HG03442 (cell line): ENCODE data around the gene LHX2.
A peak's percentile ranks its signal among the peaks of the same experiment; 100 is the strongest.

Experiments
- ATAC-seq: cut with Tn5 transposase; IDR thresholded peaks from one replicate; pipeline ENCODE4 v1.9.1; 2021; ENCODE audit warnings: mild to moderate bottlenecking, moderate library complexity; ENCODE audit not compliant: unreplicated experiment

Gene LHX2

GRCh38 chr9:123998970-123999621, 12.5 kb upstream of the LHX2 start:
- ATAC-seq = no peak

GRCh38 chr9:123999661-124000060, 11.9 kb upstream of the LHX2 start:
- no peak for ATAC-seq

DNA sequence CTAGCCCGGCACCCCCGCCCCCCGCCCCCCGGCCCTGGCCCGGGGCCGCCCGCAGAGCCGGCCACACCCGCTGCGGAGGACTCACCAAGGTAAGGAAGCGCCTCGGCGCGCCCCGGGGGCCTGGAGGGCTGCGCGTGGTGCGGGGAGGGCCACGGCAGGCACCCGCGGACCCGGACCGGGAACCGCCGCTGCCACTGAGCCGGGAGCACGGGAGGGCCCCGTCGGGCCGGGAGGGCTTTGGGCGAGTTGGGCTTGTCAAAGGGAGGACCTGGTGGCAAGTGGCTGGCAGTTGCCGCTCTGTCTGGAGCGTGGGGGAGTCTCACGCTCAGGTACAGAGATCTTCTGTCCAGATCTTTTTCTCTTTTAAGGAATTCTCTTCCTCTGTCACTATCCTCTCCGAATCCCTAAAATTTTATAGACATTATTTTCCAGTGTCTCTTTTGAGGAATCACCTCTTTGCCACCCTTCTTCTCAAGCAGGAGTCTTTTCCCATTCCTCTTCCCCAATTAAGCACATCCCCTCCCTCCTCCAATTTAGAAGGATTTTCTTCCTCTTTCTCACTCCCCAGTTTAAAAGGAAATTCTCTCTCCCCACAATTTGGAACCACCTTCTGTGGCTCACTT, 11.3 kb upstream of the LHX2 start:
- no peak for ATAC-seq

GRCh38 chr9:124000784-124001457, 10.6 kb upstream of the LHX2 start:
- no peak for ATAC-seq

DNA sequence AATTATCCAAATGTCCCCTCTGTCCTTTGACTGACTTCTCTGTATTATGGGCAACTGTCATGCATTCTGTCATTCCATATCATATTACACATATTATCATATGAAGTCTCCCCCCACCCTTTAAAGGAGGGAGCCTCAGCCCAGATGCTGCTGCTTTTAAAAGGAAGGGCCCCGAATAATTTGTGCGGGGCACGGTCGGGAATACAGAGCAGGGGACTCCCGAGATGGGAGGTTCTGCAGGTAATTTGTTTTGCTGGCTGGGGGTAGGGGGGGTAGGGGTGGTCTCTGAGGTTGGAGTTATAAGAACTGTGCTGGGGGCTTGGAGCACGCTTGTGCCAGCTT, 10.1 kb upstream of the LHX2 start:
- ATAC-seq = no peak

GRCh38 chr9:124001866-124002525, 9.6 kb upstream of the LHX2 start:
- ATAC-seq = no peak

DNA sequence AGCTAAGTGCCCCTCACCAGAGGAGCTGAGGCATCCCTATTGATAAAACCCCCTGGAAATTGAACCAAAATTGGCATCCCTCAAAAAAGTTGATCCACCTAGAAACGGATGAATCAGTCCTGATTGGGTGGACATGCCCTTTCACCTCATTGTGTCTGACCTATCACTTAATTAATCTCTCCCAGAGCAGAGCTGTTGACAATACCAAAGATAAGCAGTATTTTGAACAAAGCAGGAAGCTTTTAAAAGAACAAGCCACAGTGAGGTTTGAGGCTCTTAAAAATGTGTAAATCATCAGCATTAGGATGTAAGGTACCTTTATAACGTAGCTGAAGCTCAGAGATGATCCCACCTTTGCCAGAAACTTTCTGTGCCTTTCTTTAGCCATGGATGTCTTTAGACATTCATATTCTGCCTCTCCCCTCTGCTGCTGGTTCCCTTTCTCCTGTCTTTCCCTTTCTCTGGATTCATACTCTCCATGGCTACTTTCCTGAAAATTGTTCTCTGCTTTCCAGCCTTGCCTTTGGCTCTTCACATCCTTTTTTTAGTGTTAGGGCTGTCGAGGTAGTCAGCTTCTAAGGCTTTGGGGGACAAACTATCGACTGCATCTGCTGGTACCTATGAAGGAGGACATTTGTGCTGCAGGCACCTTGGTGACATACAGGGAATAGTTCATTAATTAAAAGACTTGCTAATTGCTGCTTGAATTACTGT, 7.8 kb upstream of the LHX2 start:
- ATAC-seq = no peak

DNA sequence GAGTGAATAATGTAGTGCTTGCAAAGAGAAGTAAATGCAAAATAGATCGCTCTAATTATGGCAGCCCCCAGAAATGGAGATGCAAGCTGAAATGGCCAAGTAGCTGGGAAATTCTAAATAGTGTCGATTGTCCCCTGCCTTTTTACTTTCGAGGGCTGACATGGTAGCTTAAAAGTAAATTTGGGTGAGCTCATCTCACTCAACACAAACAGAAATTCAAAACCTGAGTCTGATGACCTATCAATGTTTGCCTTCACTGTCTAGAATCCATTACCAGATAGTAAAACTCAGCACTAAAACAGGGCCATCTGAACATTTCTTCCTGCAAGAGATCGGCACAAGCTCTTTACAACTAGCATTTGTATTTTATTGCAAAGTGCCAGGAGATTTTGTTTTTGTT, 7.0 kb upstream of the LHX2 start:
- no peak for ATAC-seq

DNA sequence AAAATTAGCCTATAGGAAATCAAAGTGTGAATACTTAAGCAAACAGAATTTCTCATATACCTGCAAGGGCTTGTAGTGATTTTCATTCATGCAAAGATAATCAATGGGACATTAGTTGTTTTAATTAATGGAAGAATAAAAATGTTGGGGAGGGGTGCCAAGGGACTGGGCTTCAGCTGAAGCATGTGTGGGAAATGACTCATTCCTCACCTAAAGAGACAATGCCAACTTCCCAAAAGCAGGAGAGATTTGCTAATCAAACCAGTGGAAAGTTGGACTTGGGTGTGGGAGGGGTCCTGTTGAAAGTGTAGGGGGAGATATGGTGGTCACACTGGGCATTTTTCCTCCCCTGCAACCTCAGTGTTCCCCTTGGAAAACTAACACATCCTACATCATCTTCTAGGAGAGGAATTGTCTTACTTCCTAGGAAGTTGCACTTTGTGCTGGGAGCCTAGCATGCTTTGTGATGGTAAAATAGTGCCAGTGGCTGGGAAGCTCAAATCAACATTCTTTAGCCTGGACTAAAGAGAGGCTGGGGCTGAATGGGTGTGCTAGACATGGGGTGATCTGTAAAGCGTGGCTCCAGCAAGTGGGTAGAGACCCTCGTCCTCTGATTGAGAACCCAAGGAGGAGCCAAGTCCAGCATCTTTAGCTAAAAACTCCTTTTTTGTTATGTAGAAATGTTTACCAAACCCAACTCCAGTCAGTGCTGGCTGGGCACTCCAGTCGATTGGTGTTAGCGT, 6.4 kb upstream of the LHX2 start:
- ATAC-seq = no peak

GRCh38 chr9:124006448-124007361, 4.9 kb upstream of the LHX2 start:
- ATAC-seq = peak; percentile 63

DNA sequence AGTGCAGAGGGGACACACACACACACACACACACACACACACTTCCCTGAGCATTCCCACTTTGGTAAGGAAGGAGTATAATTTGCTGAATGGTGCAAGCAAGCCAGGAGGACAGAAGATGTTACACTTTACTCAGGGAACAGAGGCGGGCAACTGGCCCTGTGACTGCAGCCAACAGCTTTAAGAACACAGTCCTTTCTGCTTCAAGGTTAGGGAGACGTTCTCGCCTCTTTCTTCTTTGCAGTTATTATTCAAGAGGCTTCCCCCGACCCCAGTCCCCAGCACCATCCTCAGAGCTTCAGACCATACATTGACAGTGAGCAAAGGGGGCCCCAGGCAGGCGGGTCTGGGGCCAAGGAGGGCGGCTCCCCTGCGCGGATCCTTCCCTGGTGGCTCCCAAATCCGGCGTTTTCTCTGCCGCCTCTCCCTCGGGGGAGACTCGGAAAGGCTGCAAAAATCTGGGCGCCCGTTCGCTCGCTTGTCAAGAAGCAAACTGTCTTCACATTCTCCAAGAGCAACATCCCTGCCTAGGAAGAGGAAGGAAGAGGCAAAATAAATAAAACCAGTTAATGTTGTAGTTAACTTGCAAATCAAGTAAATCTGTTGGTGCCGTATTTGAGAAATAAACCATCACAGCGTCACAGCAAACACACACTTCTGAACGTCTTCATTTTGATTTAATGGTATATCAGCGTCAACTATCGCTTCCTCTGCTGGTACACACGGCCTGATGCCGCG, 3.8 kb upstream of the LHX2 start:
- ATAC-seq = no peak

GRCh38 chr9:124008303-124008693, 3.3 kb upstream of the LHX2 start:
- no peak for ATAC-seq

DNA sequence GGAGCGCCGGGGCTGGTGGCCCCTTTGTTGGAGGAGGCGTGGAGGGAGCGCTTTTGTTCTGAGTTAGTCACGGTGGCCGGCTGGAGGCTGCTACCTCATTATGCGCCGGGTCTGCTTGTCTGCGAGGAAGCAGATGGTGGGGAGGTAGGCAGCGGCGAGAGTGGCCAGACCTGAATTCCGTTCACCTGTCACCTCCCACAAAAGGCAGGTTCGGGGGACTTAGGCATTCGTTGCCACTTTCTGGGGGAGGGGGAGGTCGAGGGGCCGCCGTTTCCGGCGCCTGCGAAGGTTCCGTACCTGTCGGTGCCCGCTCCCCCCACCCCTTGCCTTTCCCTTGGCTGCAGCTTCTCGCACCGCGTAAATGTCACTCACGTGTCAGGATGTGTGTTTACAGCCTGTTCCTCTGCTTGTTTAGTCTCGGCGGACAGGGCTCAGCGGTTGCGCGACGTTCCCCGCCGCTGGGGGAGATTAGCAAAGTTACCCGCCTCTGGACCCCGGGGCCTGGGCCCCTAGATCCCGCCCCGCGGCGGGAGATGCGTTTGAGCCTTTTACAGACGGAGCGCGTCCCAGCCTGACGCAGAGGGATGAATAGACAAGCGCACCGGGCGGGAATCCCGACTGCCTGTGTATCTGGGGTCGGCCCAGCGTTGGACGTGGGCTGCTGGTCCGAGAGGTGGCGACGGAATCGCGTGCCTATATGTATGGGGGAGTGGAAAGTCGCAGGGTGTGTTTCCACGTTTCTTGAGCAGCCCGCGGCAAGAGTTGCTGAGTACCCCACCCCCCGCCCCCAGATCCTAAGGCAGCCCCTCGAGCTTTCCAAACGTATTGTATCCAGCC, 2.7 kb upstream of the LHX2 start:
- ATAC-seq = no peak

- no peak for ATAC-seq
Observed at GRCh38 chr9:124009531-124010217, 1.9 kb upstream of the LHX2 start.

DNA sequence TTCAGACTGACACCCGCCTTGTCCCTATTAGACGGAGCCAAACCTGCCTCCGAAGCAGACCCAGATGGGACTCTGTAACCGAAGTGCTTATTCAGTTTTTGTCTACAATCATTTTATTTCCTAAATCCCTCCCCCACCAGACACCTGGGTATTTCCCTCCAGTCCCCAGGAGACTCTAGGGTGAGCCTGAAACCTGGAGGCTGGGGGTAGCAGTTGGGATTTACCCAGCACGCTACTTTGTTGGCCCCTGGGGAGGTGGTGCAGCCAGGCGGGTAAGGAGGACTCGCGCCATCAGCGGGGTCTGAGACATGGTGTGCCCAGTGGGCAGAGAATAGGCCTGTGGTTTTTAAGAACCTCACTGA, 1.3 kb upstream of the LHX2 start:
- ATAC-seq = no peak

DNA sequence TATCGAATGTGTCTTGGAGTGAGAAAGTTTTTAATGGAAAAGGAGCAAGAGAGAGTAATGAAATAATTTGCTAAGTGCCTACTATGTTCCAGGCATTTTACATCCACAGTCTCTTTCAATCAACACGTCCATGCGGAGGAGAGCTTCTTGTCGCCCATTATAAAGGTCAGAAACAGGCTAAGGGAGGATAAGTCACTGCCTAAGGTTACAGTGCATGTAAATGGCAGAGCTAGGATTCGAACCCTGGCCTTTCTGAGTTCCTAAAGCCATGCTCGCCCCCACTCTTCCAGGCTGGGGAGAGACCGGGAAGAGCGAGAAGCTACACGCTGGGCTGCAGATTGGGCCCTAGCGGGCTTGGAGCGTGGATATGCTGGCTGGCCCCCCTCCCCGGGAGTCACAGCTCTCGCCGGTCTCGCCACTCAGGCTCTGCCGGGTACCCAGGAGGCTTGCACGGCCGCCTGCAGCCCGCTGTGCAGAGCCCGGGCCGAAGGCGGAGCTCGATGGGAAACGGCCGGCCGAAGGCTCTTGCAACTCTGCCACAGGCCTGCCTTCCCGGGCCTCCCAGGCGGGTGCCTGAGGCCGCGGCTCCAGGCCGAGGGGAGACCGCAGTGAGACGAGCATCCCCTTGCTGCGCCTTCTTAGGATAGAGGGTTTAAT, 775 bp upstream of the LHX2 start:
- no peak for ATAC-seq
